Lower leg skin (tissue), 4 donors: ENCODE measurements around the gene RABGGTA. TPM values are rescaled to one million over a fixed set of nuclear protein-coding genes. Genes with fewer than 3 reads are reported as not detected.

Experiments
- DNase-seq, 2 donors: peaks; one replicate each; pipeline ENCODE4 v3.0.0-alpha.2; 2019; ENCODE audit warnings: low spot score in 2 of 2
- H3K4me3 ChIP-seq: fragments of 200-600 bp; sonication (generic); 2 replicates; pipeline ENCODE4 v1.5.1; 2017; ENCODE audit warnings: mild to moderate bottlenecking, low read depth; ENCODE audit not compliant: poor library complexity, severe bottlenecking
- CTCF ChIP-seq, 3 donors: fragments of 450-650 bp; IDR thresholded peaks; one replicate each; pipeline ENCODE4 v1.5.1; 2016; ENCODE audit warnings: antibody characterized with exemption in 3 of 3, mild to moderate bottlenecking in 3 of 3, moderate library complexity in 2 of 3
- POLR2A ChIP-seq, 2 donors: fragments of 450-650 bp; IDR thresholded peaks; one replicate each; pipeline ENCODE4 v1.6.1; 2016 to 2017; ENCODE audit warnings: antibody characterized with exemption in 2 of 2, mild to moderate bottlenecking in 1 of 2, moderate library complexity in 1 of 2
- WGBS, 2 donors: methylation state at CpG; one replicate each; pipeline ENCODE4 v1.1.5; 2018; 5-methylcytosine and 5-hydroxymethylcytosine counted together
- intact Hi-C: fragments of 100-400 bp; cut with DNase I; formaldehyde crosslinking; loops from one replicate; pipeline ENCODE4 v1.15.0; 2023; ENCODE audit warnings: low total_unique reads
- total RNA-seq, 4 donors: library from RNA; depleted of rRNA; stranded (reverse); fragments of >200 nt; gene quantifications; one replicate each; pipeline ENCODE4 v1.1.0, GENCODE V29; 2016

The RABGGTA gene
- total RNA-seq, 4 donors from 2014 or later: 35.5 to 69.4 (median 44.7) TPM

- intact Hi-C loops: no loop called here
- H3K4me3 ChIP-seq: no peak within 1 kb of the TSS
- TF ChIP-seq CTCF (IDR thresholded peaks at IDR 0.05) (peak in 1 of 3 donors; percentile 77), POLR2A (IDR thresholded peaks at IDR 0.05) (no peak)
- no peak for DNase-seq
- 59 to 64% methylated on average over 6 of the region's 6 CpGs for WGBS, 2 donors
Measured at GRCh38 chr14:24307575-24308341, 36.4 kb upstream of the RABGGTA start, which contains the start of gene CIDEB. Gene CIDEB, minus strand, starts transcription at chr14:24307977. Its CDS starts 119 bp downstream, at chr14:24307858.

- intact Hi-C loops: no loop called here
- 82 to 86% methylated on average over 11 of the region's 11 CpGs for WGBS, 2 donors
Measured at GRCh38 chr14:24307156-24307574, 35.8 kb upstream of the RABGGTA start.

GRCh38 chr14:24304019-24304387, 32.6 kb upstream of the RABGGTA start:
- TF ChIP-seq POLR2A (IDR thresholded peaks at IDR 0.05) (no peak), CTCF (IDR thresholded peaks at IDR 0.05) (no peak)
- H3K4me3 ChIP-seq: no peak overlapping the region
- WGBS, 2 donors: 90 to 97% methylated on average over 11 of the region's 11 CpGs
- no peak for DNase-seq
- intact Hi-C loops: no loop called here

More at GRCh38 chr14:24307156-24307574, 35.8 kb upstream of the RABGGTA start:
- DNase-seq: no peak
- no peak overlapping the region for H3K4me3 ChIP-seq
- no peak for TF ChIP-seq POLR2A (IDR thresholded peaks at IDR 0.05)
- TF ChIP-seq CTCF (IDR thresholded peaks at IDR 0.05): no peak

GRCh38 chr14:24300326-24300980, 29.1 kb upstream of the RABGGTA start:
- no peak for TF ChIP-seq POLR2A (IDR thresholded peaks at IDR 0.05)
- TF ChIP-seq CTCF (IDR thresholded peaks at IDR 0.05): no peak
- intact Hi-C loops: no loop called here
- WGBS, 2 donors: 25 to 29% methylated on average over 16 of the region's 16 CpGs
- peak in 1 of 2 donors; percentile 70 for DNase-seq
- H3K4me3 ChIP-seq: peak overlapping the region; percentile 85

- intact Hi-C loops: no loop called here
- H3K4me3 ChIP-seq: peak within 1 kb of the TSS; percentile 85
- DNase-seq: peak; percentile 90 to 99
- WGBS, 2 donors: 0 to 1% methylated on average over 47 to 66 of the region's 75 CpGs
- TF ChIP-seq POLR2A (IDR thresholded peaks at IDR 0.05) (peak in 1 of 2 donors; percentile 32), CTCF (IDR thresholded peaks at IDR 0.05) (no peak)
Measured at GRCh38 chr14:24299255-24300191, 28.1 kb upstream of the RABGGTA start, which contains the start of the genes DHRS1 and NOP9. Gene DHRS1, minus strand, starts transcription at chr14:24299780. Its CDS starts 674 bp downstream, at chr14:24299106. Gene NOP9, plus strand, starts transcription at chr14:24299850. Its CDS starts 105 bp downstream, at chr14:24299955.
